WERI-Rb-1 (cell line): ENCODE results near the gene KRTAP6-2.

Experiments
- DNase-seq: peaks from one replicate; pipeline ENCODE4 v3.0.0-alpha.2; 2020
- H3K27ac ChIP-seq: fragments of 250-450 bp; sonication (Bioruptor Pico); 2 replicates; pipeline ENCODE4 v1.5.1; 2020; ENCODE audit warnings: mild to moderate bottlenecking, moderate library complexity
- H3K27me3 ChIP-seq: fragments of 250-450 bp; sonication (Bioruptor Pico); 2 replicates; pipeline ENCODE4 v1.5.1; 2021; ENCODE audit warnings: mild to moderate bottlenecking, low read depth, moderate library complexity; ENCODE audit not compliant: insufficient read depth, severe bottlenecking
- H3K36me3 ChIP-seq: fragments of 250-450 bp; sonication (Bioruptor Pico); 2 replicates; pipeline ENCODE4 v1.5.1; 2020; ENCODE audit warnings: mild to moderate bottlenecking, moderate library complexity
- H3K4me3 ChIP-seq: 2 replicates; pipeline ENCODE4 v1.5.1; 2011; ENCODE audit warnings: low read depth, mild to moderate bottlenecking, control low read depth, low read length
- H3K9me3 ChIP-seq: fragments of 250-450 bp; sonication (Bioruptor Pico); 2 replicates; pipeline ENCODE4 v1.5.1; 2021; ENCODE audit warnings: mild to moderate bottlenecking, moderate library complexity; ENCODE audit not compliant: severe bottlenecking
- CTCF ChIP-seq: IDR thresholded peaks from 2 replicates; pipeline ENCODE4 v1.5.1; 2011; ENCODE audit warnings: low read depth, mild to moderate bottlenecking, control low read depth, inconsistent platforms, low read length

Gene KRTAP6-2

GRCh38 chr21:30592140-30592539 lies 6.6 kb downstream of the KRTAP6-2 start, which contains the start of gene KRTAP6-3:
TSS of gene KRTAP6-3 (plus strand) at chr21:30592440. CDS start at chr21:30592446, 6 bp downstream.
- H3K27ac ChIP-seq = no peak within 1 kb of the TSS
- H3K4me3 ChIP-seq = no peak within 1 kb of the TSS
- H3K27me3 ChIP-seq = peaks cover 52% of the 10 kb centered on the region
- no peaks in the 10 kb centered on the region for H3K9me3 ChIP-seq
- DNase-seq = no peak
- H3K36me3 ChIP-seq = no peaks in the 10 kb centered on the region
- no peak for TF ChIP-seq CTCF

GRCh38 chr21:30590297-30590696 lies 8.4 kb downstream of the KRTAP6-2 start, which contains the start of gene KRTAP22-2:
TSS of gene KRTAP22-2 (minus strand) at chr21:30590397.
- no peak for DNase-seq

GRCh38 chr21:30582870-30583269 lies 15.8 kb downstream of the KRTAP6-2 start:
- Histone ChIP-seq H3K4me3 (no peak overlapping the region), H3K36me3 (no peaks in the 10 kb centered on the region), H3K9me3 (no peaks in the 10 kb centered on the region), H3K27ac (no peak overlapping the region), H3K27me3 (peaks cover 80% of the 10 kb centered on the region)
- no peak for DNase-seq
- no peak for TF ChIP-seq CTCF

More at GRCh38 chr21:30590297-30590696, 8.4 kb downstream of the KRTAP6-2 start, which contains the start of gene KRTAP22-2:
- H3K36me3 ChIP-seq = no peaks in the 10 kb centered on the region
- no peak for TF ChIP-seq CTCF
- H3K27me3 ChIP-seq = peaks cover 49% of the 10 kb centered on the region
- no peak within 1 kb of the TSS for H3K4me3 ChIP-seq
- no peak within 1 kb of the TSS for H3K27ac ChIP-seq
- no peaks in the 10 kb centered on the region for H3K9me3 ChIP-seq

- no peak overlapping the region for H3K27ac ChIP-seq
- TF ChIP-seq CTCF = no peak
- H3K4me3 ChIP-seq = no peak overlapping the region
- H3K27me3 ChIP-seq = peaks cover 91% of the 10 kb centered on the region
- no peaks in the 10 kb centered on the region for H3K9me3 ChIP-seq
- no peaks in the 10 kb centered on the region for H3K36me3 ChIP-seq
- DNase-seq = no peak
Observed at GRCh38 chr21:30580132-30580531, 18.6 kb downstream of the KRTAP6-2 start.

GRCh38 chr21:30579346-30579745 lies 19.4 kb downstream of the KRTAP6-2 start:
- H3K9me3 ChIP-seq = no peaks in the 10 kb centered on the region
- no peak overlapping the region for H3K27ac ChIP-seq
- DNase-seq = no peak
- H3K4me3 ChIP-seq = no peak overlapping the region
- TF ChIP-seq CTCF = no peak
- H3K27me3 ChIP-seq = peaks cover 92% of the 10 kb centered on the region
- H3K36me3 ChIP-seq = no peaks in the 10 kb centered on the region

- TF ChIP-seq CTCF = no peak
- no peaks in the 10 kb centered on the region for H3K36me3 ChIP-seq
- H3K4me3 ChIP-seq = no peak overlapping the region
- DNase-seq = no peak
- H3K27me3 ChIP-seq = peaks cover 92% of the 10 kb centered on the region
- no peaks in the 10 kb centered on the region for H3K9me3 ChIP-seq
- H3K27ac ChIP-seq = no peak overlapping the region
Observed at GRCh38 chr21:30577766-30578165, 20.9 kb downstream of the KRTAP6-2 start.
